ENCODE measurements around the gene ARHGAP12.

ARHGAP12 gene

GRCh38 chr10:31822150-31822549, 106.5 kb downstream of the ARHGAP12 start:
- no peak for DNase-seq
- H3K14ac ChIP-seq (ENCODE audit: low read length) = no peak overlapping the region
- no peak overlapping the region for H3K4ac ChIP-seq (ENCODE audit: low read depth, low read length)
- no peaks in the 10 kb centered on the region for H3K79me1 ChIP-seq (ENCODE audit: low read length)
- H2BK12ac ChIP-seq (ENCODE audit: low read length) = no peak overlapping the region
- no peak overlapping the region for H3K4me2 ChIP-seq (ENCODE audit: low read length)
- no peak overlapping the region for H4K12ac ChIP-seq (ENCODE audit: low read depth, low read length)
- H3K23ac ChIP-seq (ENCODE audit: low read length) = no peak overlapping the region
- no peaks in the 10 kb centered on the region for H3K27me3 ChIP-seq (ENCODE audit: insufficient read depth, low read length)
- peaks cover 0 to 1% of the 10 kb centered on the region in 2 experiments for H3K4me1 ChIP-seq (ENCODE audit: control insufficient read depth in 1 of 2, insufficient read depth in 2 of 2, low read length in 2 of 2)
- no peak overlapping the region for H4K8ac ChIP-seq (ENCODE audit: low read depth, low read length)
- H3K9ac ChIP-seq (ENCODE audit: low read length) = no peak overlapping the region
- H3K79me2 ChIP-seq (ENCODE audit: control insufficient read depth, insufficient read depth, low read length, poor library complexity) = no peaks in the 10 kb centered on the region
- no peak overlapping the region for H2AK5ac ChIP-seq (ENCODE audit: low read length)
- H2BK120ac ChIP-seq (ENCODE audit: insufficient read depth, low read length, poor library complexity) = no peak overlapping the region
- WGBS (ENCODE audit: extremely low coverage, insufficient coverage, insufficient read length) = no CpG with 5 or more reads among the region's 4 CpGs
- no peaks in the 10 kb centered on the region for H3K9me3 ChIP-seq (ENCODE audit: insufficient read depth, low read depth, low read length)
- H2AFZ ChIP-seq (ENCODE audit: insufficient read depth, low read length, poor library complexity) = no peak overlapping the region
- no peak overlapping the region for H3K27ac ChIP-seq (ENCODE audit: low read depth, low read length)
- no peak overlapping the region for H3K4me3 ChIP-seq (ENCODE audit: low read depth, low read length)
- H2BK5ac ChIP-seq (ENCODE audit: low read depth, low read length, poor library complexity) = no peak overlapping the region
- no peak overlapping the region for H4K91ac ChIP-seq (ENCODE audit: low read depth, low read length)
- no peak overlapping the region for H3K18ac ChIP-seq (ENCODE audit: low read length)
- no peaks in the 10 kb centered on the region for H3K36me3 ChIP-seq (ENCODE audit: control insufficient read depth in 1 of 2, insufficient read depth in 2 of 2, low read length in 2 of 2)

GRCh38 chr10:31820778-31821369, 107.8 kb downstream of the ARHGAP12 start:
- peaks cover 3% of the 10 kb centered on the region for H3K79me1 ChIP-seq (ENCODE audit: low read length)
- H2BK5ac ChIP-seq (ENCODE audit: low read depth, low read length, poor library complexity) = no peak overlapping the region
- H4K8ac ChIP-seq (ENCODE audit: low read depth, low read length) = no peak overlapping the region
- no peaks in the 10 kb centered on the region for H3K79me2 ChIP-seq (ENCODE audit: control insufficient read depth, insufficient read depth, low read length, poor library complexity)
- no peak overlapping the region for H4K12ac ChIP-seq (ENCODE audit: low read depth, low read length)
- H3K27ac ChIP-seq (ENCODE audit: low read depth, low read length) = no peak overlapping the region
- no peak overlapping the region for H3K4ac ChIP-seq (ENCODE audit: low read depth, low read length)
- H3K36me3 ChIP-seq (ENCODE audit: control insufficient read depth in 1 of 2, insufficient read depth in 2 of 2, low read length in 2 of 2) = peaks cover 0 to 2% of the 10 kb centered on the region in 2 experiments
- H3K14ac ChIP-seq (ENCODE audit: low read length) = no peak overlapping the region
- no CpG with 5 or more reads among the region's 3 CpGs for WGBS (ENCODE audit: extremely low coverage, insufficient coverage, insufficient read length)
- no peak overlapping the region for H2BK12ac ChIP-seq (ENCODE audit: low read length)
- no peak overlapping the region for H3K4me2 ChIP-seq (ENCODE audit: low read length)
- H3K27me3 ChIP-seq (ENCODE audit: insufficient read depth, low read length) = no peaks in the 10 kb centered on the region
- H3K23ac ChIP-seq (ENCODE audit: low read length) = no peak overlapping the region
- H3K9me3 ChIP-seq (ENCODE audit: insufficient read depth, low read depth, low read length) = no peaks in the 10 kb centered on the region
- no peak overlapping the region for H3K9ac ChIP-seq (ENCODE audit: low read length)
- no peak overlapping the region for H4K91ac ChIP-seq (ENCODE audit: low read depth, low read length)
- H2AK5ac ChIP-seq (ENCODE audit: low read length) = no peak overlapping the region
- no peak overlapping the region for H2BK120ac ChIP-seq (ENCODE audit: insufficient read depth, low read length, poor library complexity)
- DNase-seq = no peak
- H3K4me1 ChIP-seq (ENCODE audit: control insufficient read depth in 1 of 2, insufficient read depth in 2 of 2, low read length in 2 of 2) = peaks cover 2 to 3% of the 10 kb centered on the region in 2 experiments
- no peak overlapping the region for H3K4me3 ChIP-seq (ENCODE audit: low read depth, low read length)
- H2AFZ ChIP-seq (ENCODE audit: insufficient read depth, low read length, poor library complexity) = no peak overlapping the region
- H3K18ac ChIP-seq (ENCODE audit: low read length) = no peak overlapping the region

GRCh38 chr10:31820096-31820495, 108.5 kb downstream of the ARHGAP12 start:
- no peak overlapping the region for H4K91ac ChIP-seq (ENCODE audit: low read depth, low read length)
- H2BK5ac ChIP-seq (ENCODE audit: low read depth, low read length, poor library complexity) = no peak overlapping the region
- no peak overlapping the region for H3K18ac ChIP-seq (ENCODE audit: low read length)
- H3K27ac ChIP-seq (ENCODE audit: low read depth, low read length) = no peak overlapping the region
- H2AK5ac ChIP-seq (ENCODE audit: low read length) = no peak overlapping the region
- DNase-seq = no peak
- no peak overlapping the region for H2BK12ac ChIP-seq (ENCODE audit: low read length)
- no peak overlapping the region for H3K4me3 ChIP-seq (ENCODE audit: low read depth, low read length)
- H3K9me3 ChIP-seq (ENCODE audit: insufficient read depth, low read depth, low read length) = no peaks in the 10 kb centered on the region
- no peak overlapping the region for H3K4ac ChIP-seq (ENCODE audit: low read depth, low read length)
- no peak overlapping the region for H3K14ac ChIP-seq (ENCODE audit: low read length)
- H3K9ac ChIP-seq (ENCODE audit: low read length) = no peak overlapping the region
- no peak overlapping the region for H2AFZ ChIP-seq (ENCODE audit: insufficient read depth, low read length, poor library complexity)
- no peaks in the 10 kb centered on the region for H3K79me2 ChIP-seq (ENCODE audit: control insufficient read depth, insufficient read depth, low read length, poor library complexity)
- H3K23ac ChIP-seq (ENCODE audit: low read length) = no peak overlapping the region
- no peaks in the 10 kb centered on the region for H3K27me3 ChIP-seq (ENCODE audit: insufficient read depth, low read length)
- H3K79me1 ChIP-seq (ENCODE audit: low read length) = peaks cover 5% of the 10 kb centered on the region
- no peak overlapping the region for H4K8ac ChIP-seq (ENCODE audit: low read depth, low read length)
- no peak overlapping the region for H2BK120ac ChIP-seq (ENCODE audit: insufficient read depth, low read length, poor library complexity)
- H4K12ac ChIP-seq (ENCODE audit: low read depth, low read length) = no peak overlapping the region
- H3K36me3 ChIP-seq (ENCODE audit: control insufficient read depth in 1 of 2, insufficient read depth in 2 of 2, low read length in 2 of 2) = peaks cover 0 to 2% of the 10 kb centered on the region in 2 experiments
- no peak overlapping the region for H3K4me2 ChIP-seq (ENCODE audit: low read length)
- H3K4me1 ChIP-seq (ENCODE audit: control insufficient read depth in 1 of 2, insufficient read depth in 2 of 2, low read length in 2 of 2) = peaks cover 2 to 3% of the 10 kb centered on the region in 2 experiments

GRCh38 chr10:31819391-31819820, 109.2 kb downstream of the ARHGAP12 start:
- no peak overlapping the region for H3K4me2 ChIP-seq (ENCODE audit: low read length)
- H2AFZ ChIP-seq (ENCODE audit: insufficient read depth, low read length, poor library complexity) = no peak overlapping the region
- H2BK5ac ChIP-seq (ENCODE audit: low read depth, low read length, poor library complexity) = no peak overlapping the region
- no peaks in the 10 kb centered on the region for H3K79me2 ChIP-seq (ENCODE audit: control insufficient read depth, insufficient read depth, low read length, poor library complexity)
- H2BK120ac ChIP-seq (ENCODE audit: insufficient read depth, low read length, poor library complexity) = no peak overlapping the region
- no peak overlapping the region for H2AK5ac ChIP-seq (ENCODE audit: low read length)
- no peak overlapping the region for H3K4me3 ChIP-seq (ENCODE audit: low read depth, low read length)
- H3K27me3 ChIP-seq (ENCODE audit: insufficient read depth, low read length) = no peaks in the 10 kb centered on the region
- no peak overlapping the region for H4K91ac ChIP-seq (ENCODE audit: low read depth, low read length)
- H3K9ac ChIP-seq (ENCODE audit: low read length) = no peak overlapping the region
- H3K79me1 ChIP-seq (ENCODE audit: low read length) = peaks cover 5% of the 10 kb centered on the region
- H3K27ac ChIP-seq (ENCODE audit: low read depth, low read length) = no peak overlapping the region
- DNase-seq = peak; percentile 43 to 54
- no peak overlapping the region for H3K18ac ChIP-seq (ENCODE audit: low read length)
- H3K23ac ChIP-seq (ENCODE audit: low read length) = no peak overlapping the region
- H4K8ac ChIP-seq (ENCODE audit: low read depth, low read length) = no peak overlapping the region
- H3K4ac ChIP-seq (ENCODE audit: low read depth, low read length) = no peak overlapping the region
- WGBS (ENCODE audit: extremely low coverage, insufficient coverage, insufficient read length) = no CpG with 5 or more reads among the region's 3 CpGs
- H3K36me3 ChIP-seq (ENCODE audit: control insufficient read depth in 1 of 2, insufficient read depth in 2 of 2, low read length in 2 of 2) = peaks cover 0 to 2% of the 10 kb centered on the region in 2 experiments
- no peak overlapping the region for H2BK12ac ChIP-seq (ENCODE audit: low read length)
- H3K4me1 ChIP-seq (ENCODE audit: control insufficient read depth in 1 of 2, insufficient read depth in 2 of 2, low read length in 2 of 2) = peaks cover 2 to 3% of the 10 kb centered on the region in 2 experiments
- H4K12ac ChIP-seq (ENCODE audit: low read depth, low read length) = no peak overlapping the region
- no peak overlapping the region for H3K14ac ChIP-seq (ENCODE audit: low read length)
- H3K9me3 ChIP-seq (ENCODE audit: insufficient read depth, low read depth, low read length) = no peaks in the 10 kb centered on the region
